Left renal cortex interstitium (tissue), 4 donors: ENCODE measurements around the gene BCAS3. TPM values are rescaled to one million over a fixed set of nuclear protein-coding genes. Genes with fewer than 3 reads are reported as not detected.
A peak's percentile ranks its signal among the peaks of the same experiment; 100 is the strongest.
"Not testable (repeated sequence)": the region's sequence is repeated elsewhere in the genome, so short reads cannot be mapped to it uniquely, and the experiment has no call there.

Source experiments
- DNase-seq, 4 donors: peaks; one replicate each; pipeline ENCODE4 v3.0.0-alpha.2; 2013; ENCODE audit warnings: low read depth in 4 of 4, low spot score in 2 of 4, missing footprints in 1 of 4
- polyA plus RNA-seq, 4 donors: library from polyadenylated mRNA; unstranded; fragments of 120-200 nt; gene quantifications; one replicate each; pipeline ENCODE4 v1.2.1, GENCODE V29; 2013; ENCODE audit not compliant: insufficient read length in 4 of 4

BCAS3 gene
- polyA plus RNA-seq, 4 donors, result 28.0 to 30.8 (median 29.6) TPM

DNA sequence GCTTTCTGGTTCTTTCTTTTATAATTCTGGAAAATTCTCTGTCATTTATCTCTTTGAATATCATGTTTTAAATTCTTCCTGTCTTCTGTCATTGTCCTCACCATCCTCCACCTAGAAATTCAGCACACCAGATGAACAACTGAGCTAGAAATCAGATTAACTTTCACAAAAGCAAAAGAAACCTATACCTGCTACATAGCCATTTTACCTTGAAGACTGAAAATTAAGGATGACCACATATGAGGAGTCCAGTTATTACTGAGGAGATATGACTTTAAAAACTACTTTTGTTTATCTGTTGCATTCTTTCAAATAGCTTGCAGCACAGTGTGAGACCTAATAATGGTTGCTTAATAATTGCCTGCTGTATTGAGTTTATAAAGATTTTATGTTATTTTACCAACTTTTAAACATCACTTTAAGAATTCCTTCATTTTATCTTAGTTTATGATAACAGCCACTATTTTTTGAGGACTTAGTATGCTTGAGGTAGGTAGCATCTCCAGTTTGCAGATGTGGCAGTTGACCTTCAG, 104.3 kb downstream of the BCAS3 start:
- no peak for DNase-seq

DNA sequence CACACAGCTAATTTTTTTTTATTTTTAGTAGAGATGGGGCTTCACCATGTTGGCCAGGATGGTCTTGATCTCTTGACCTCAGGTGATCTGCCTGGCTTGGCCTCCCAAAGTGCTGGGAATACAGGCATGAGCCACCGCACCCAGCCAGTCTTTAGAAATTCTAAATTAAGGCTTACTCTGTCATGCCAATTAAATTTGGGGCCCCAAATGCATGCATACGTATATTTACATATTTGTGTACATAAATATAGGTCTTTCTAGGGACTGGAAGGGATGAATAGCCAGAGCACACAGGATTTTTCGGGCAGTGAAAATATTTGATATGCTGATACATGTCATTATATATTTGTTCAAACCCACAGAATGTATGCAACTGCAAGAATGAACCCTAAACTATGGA, 105.1 kb downstream of the BCAS3 start:
- DNase-seq, result no peak

DNA sequence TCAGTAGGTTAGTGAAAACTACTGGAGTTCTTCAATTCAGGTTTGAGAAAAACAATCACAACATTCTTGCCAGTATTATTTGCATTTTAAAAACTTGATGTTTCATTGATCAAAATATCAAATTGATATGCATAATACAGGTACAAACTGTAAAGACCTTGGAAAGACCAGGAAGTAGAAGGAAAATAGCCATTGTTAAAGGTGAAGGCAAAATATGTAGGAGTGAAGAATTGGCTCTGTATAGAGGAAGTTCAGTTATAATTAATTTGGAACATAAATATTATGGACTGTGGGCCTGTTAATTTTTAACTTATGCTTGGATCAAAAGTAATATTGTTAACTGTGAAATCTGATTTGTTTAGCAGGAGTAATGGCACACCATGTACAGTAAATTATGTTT, 112.6 kb downstream of the BCAS3 start:
- no peak for DNase-seq

- no peak for DNase-seq
Measured at GRCh38 chr17:60792250-60792898, 114.7 kb downstream of the BCAS3 start.

- DNase-seq, result no peak
Measured at GRCh38 chr17:60798576-60798975, 120.9 kb downstream of the BCAS3 start.

GRCh38 chr17:60802377-60802776, 124.7 kb downstream of the BCAS3 start:
- DNase-seq, result no peak

- DNase-seq, result no peak
Measured at GRCh38 chr17:60803059-60803458, 125.4 kb downstream of the BCAS3 start.

- no peak for DNase-seq
Measured at GRCh38 chr17:60804831-60805230, 127.2 kb downstream of the BCAS3 start.

- DNase-seq, result no peak
Measured at GRCh38 chr17:60809421-60809820, 131.8 kb downstream of the BCAS3 start.

DNA sequence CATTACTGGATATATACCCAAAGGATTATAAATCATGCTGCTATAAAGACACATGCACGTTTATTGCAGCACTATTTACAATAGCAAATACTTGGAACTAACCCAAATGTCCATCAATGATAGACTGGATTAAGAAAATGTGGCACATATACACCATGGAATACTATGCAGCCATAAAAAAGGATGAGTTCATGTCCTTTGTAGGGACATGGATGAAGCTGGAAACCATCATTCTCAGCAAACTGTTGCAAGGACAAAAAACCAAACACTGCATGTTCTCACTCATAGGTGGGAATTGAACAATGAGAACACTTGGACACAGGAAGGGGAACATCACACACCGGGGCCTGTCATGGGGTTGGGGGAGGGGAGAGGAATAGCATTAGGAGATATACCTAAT, 137.3 kb downstream of the BCAS3 start:
- not testable (repeated sequence) for DNase-seq

GRCh38 chr17:60817192-60817591, 139.5 kb downstream of the BCAS3 start:
- no peak for DNase-seq

- no peak for DNase-seq
Measured at GRCh38 chr17:60819447-60820130, 141.9 kb downstream of the BCAS3 start.

GRCh38 chr17:60823515-60823914, 145.9 kb downstream of the BCAS3 start:
- DNase-seq, result no peak

- DNase-seq, result no peak
Measured at GRCh38 chr17:60825351-60825750, 147.7 kb downstream of the BCAS3 start.

GRCh38 chr17:60827943-60828342, 150.3 kb downstream of the BCAS3 start:
- no peak for DNase-seq

DNA sequence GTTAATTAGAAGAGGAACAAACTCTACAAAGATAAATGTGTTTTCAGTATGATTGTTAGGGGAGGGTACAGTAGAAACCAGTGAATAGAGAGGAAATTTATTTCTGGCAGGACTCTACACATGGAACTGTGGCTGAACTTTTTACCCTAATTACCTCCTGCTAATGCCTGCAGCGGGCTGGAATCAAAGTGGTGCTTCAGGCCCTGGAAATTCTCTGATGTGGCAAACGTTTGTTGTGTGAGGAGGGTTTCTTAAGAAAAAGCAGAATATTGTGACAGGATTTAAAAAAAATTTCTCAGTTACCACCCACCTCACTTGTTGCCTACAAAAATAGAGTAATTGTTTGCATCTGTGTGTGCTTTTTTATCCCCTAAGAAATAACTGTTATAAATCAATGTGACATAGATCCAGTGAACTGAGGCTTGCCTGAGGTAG, 154.5 kb downstream of the BCAS3 start:
- peak in 3 of 4 donors; percentile 3 to 9 (median 8) for DNase-seq

DNA sequence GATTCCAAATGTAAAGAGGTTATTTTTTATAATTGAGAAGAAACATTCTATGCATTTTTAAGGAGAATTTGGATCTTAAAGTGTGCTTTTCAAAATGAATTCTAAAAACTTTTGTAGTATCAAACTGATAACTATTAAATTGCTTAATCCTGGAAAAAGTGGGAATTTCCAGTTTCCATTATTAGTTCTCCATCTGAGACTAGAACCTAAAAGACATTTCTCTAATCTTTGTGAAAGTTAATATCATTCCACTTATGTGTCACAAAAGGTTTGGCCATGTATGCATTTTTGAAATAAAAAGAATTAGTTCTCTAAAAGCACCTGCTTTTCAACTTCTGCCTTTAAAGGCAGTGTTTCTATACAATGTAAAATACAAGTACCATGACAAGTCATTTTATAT, 155.0 kb downstream of the BCAS3 start:
- no peak for DNase-seq

DNA sequence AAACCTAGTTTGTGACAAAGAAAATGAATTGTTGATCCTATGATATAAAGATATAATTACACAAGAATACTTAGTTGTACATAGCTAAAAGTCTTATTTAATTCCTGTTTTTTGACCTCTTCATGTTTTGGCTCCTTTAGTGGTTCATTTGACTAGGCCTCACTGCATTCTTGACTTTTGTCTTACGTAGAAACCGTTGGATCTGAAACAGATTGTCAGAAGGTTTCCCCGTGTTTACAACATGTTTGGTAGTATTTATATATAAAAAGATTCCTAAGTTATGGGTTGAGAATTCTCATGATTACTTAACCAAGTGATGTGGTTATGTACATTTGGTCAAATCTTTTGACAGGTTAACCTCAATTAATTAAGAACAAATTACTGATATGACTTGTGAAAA, 162.8 kb downstream of the BCAS3 start:
- no peak for DNase-seq

GRCh38 chr17:60845012-60845411, 167.4 kb downstream of the BCAS3 start:
- no peak for DNase-seq

DNA sequence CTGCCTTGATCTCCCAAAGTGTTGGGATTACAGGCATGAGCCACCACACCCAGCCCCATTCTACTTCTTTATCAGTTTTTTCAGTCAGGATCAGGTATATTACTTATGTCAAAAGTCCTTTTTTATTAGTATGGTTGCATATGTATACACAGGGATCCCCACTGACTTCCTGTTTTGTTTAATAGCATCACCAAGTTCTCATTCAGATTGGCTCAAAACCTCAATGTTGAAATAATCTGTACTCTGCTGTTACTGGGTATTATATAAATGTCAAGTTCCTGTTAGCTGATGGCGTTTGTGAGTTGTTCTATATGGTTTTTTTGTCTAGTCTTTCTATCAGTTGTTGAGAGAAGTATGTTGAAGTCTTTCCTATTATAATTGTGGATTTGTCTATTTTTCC, 168.5 kb downstream of the BCAS3 start:
- DNase-seq, result no peak

DNA sequence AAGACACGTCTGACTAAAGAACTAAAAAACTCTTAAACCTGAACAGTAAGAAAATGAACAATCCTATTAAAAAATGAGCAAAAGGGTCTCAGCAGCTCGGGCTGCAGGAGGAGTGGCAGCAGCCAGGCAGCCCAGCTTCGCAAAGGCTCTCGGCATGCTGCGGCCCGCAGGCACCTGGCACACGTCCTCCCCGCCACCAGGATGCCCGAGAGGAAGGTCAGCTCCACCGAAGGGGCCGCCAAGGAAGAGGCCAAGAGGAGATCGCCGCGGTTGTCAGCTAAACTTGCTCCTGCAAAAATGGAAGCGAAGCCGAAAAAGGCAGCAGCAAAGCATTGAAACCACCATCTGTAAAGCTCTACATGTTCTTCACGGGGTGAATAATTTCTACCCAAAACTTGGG, 173.5 kb downstream of the BCAS3 start:
- DNase-seq, result no peak

DNA sequence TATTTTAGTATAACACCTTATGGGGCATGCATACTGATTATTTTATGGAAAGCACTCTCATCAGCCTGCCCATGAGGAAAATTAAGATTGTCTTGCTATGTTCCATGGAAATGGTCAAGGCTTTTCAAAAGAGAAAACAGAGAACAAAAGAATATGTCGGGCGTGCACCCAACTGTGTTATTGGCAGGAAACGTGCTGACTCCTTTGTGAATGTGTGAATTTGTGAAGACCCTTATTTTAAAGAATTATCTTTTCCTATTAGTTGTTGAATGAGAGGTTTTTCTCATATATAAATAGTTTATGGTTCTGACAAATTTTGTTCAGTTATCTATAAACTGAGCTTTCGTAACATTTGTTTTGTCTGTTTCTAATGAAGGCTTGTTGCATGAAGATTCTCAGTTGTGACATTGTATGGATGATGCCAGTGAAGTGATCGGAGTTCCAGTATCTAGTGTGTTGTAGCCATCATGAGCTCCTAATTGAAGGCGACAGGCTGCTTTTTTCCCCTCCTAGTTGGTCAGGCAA, 180.0 kb downstream of the BCAS3 start:
- DNase-seq, result no peak
